Type B pancreatic cell (in vitro differentiated cells): ENCODE results near the gene NEURL1B. TPM values are rescaled to one million over a fixed set of nuclear protein-coding genes. Genes with fewer than 3 reads are reported as not detected.

Experiments
- DNase-seq: peaks from one replicate; pipeline ENCODE4 v3.0.0; 2021; ENCODE audit warnings: mixed read lengths; ENCODE audit not compliant: unreplicated experiment; ENCODE audit errors: extremely low spot score
- H3K27ac Mint-ChIP-seq: 2 replicates; pipeline ENCODE4 v1.8.0; 2021; ENCODE audit warnings: mild to moderate bottlenecking, mixed read lengths
- H3K27me3 Mint-ChIP-seq: 2 replicates; pipeline ENCODE4 v1.8.0; 2021; ENCODE audit warnings: mixed read lengths
- H3K36me3 Mint-ChIP-seq: 2 replicates; pipeline ENCODE4 v1.8.0; 2021; ENCODE audit warnings: mixed read lengths
- H3K4me1 Mint-ChIP-seq: one replicate; pipeline ENCODE4 v1.8.0; 2021; ENCODE audit warnings: mixed read lengths; ENCODE audit not compliant: unreplicated experiment
- H3K4me3 Mint-ChIP-seq: 2 replicates; pipeline ENCODE4 v1.8.0; 2021; ENCODE audit warnings: mild to moderate bottlenecking, mixed read lengths
- H3K9me3 Mint-ChIP-seq: 2 replicates; pipeline ENCODE4 v1.8.0; 2021; ENCODE audit warnings: mixed read lengths
- CTCF ChIP-seq: fragments of 200-600 bp; sonication (generic); conservative IDR thresholded peaks from 2 replicates; pipeline ENCODE4 v1.5.0; 2021; ENCODE audit warnings: antibody characterized with exemption, mild to moderate bottlenecking
- total RNA-seq: library from RNA; stranded (reverse); gene quantifications from 2 replicates; pipeline ENCODE4 v1.2.1, GENCODE V29; 2021; ENCODE audit warnings: low replicate concordance

NEURL1B gene
- total RNA-seq, 1 donor from 2014 or later = 7.6 TPM

- no peak overlapping the region for H3K27ac Mint-ChIP-seq
- DNase-seq = no peak
- peaks cover 7% of the 10 kb centered on the region for H3K27me3 Mint-ChIP-seq
- peaks cover 14% of the 10 kb centered on the region for H3K9me3 Mint-ChIP-seq
- TF ChIP-seq CTCF = no peak
- H3K4me1 Mint-ChIP-seq = no peaks in the 10 kb centered on the region
- H3K4me3 Mint-ChIP-seq = no peak overlapping the region
- H3K36me3 Mint-ChIP-seq = no peaks in the 10 kb centered on the region
Observed at GRCh38 chr5:172611913-172612312, 29.1 kb upstream of the NEURL1B start.

- DNase-seq = no peak
- no peak overlapping the region for H3K27ac Mint-ChIP-seq
- no peak overlapping the region for H3K4me3 Mint-ChIP-seq
- TF ChIP-seq CTCF = no peak
- H3K4me1 Mint-ChIP-seq = no peaks in the 10 kb centered on the region
- H3K27me3 Mint-ChIP-seq = peaks cover 3% of the 10 kb centered on the region
- peaks cover 10% of the 10 kb centered on the region for H3K9me3 Mint-ChIP-seq
- H3K36me3 Mint-ChIP-seq = no peaks in the 10 kb centered on the region
Observed at GRCh38 chr5:172612771-172613170, 28.3 kb upstream of the NEURL1B start.

- H3K4me1 Mint-ChIP-seq = peaks cover 8% of the 10 kb centered on the region
- TF ChIP-seq CTCF = no peak
- H3K4me3 Mint-ChIP-seq = no peak overlapping the region
- no peaks in the 10 kb centered on the region for H3K36me3 Mint-ChIP-seq
- no peak for DNase-seq
- H3K9me3 Mint-ChIP-seq = peaks cover 5% of the 10 kb centered on the region
- no peak overlapping the region for H3K27ac Mint-ChIP-seq
- no peaks in the 10 kb centered on the region for H3K27me3 Mint-ChIP-seq
Observed at GRCh38 chr5:172616136-172616535, 24.9 kb upstream of the NEURL1B start.

GRCh38 chr5:172616730-172617129 is 24.3 kb upstream of the NEURL1B start:
- H3K4me3 Mint-ChIP-seq = no peak overlapping the region
- no peak overlapping the region for H3K27ac Mint-ChIP-seq
- no peaks in the 10 kb centered on the region for H3K27me3 Mint-ChIP-seq
- no peak for TF ChIP-seq CTCF
- peaks cover 10% of the 10 kb centered on the region for H3K4me1 Mint-ChIP-seq
- H3K36me3 Mint-ChIP-seq = no peaks in the 10 kb centered on the region
- DNase-seq = no peak
- H3K9me3 Mint-ChIP-seq = peaks cover 5% of the 10 kb centered on the region

GRCh38 chr5:172617817-172618216 is 23.2 kb upstream of the NEURL1B start:
- peaks cover 5% of the 10 kb centered on the region for H3K9me3 Mint-ChIP-seq
- peaks cover 16% of the 10 kb centered on the region for H3K4me1 Mint-ChIP-seq
- H3K36me3 Mint-ChIP-seq = no peaks in the 10 kb centered on the region
- no peak overlapping the region for H3K27ac Mint-ChIP-seq
- no peak overlapping the region for H3K4me3 Mint-ChIP-seq
- TF ChIP-seq CTCF = no peak
- peaks cover 4% of the 10 kb centered on the region for H3K27me3 Mint-ChIP-seq
- DNase-seq = no peak
